NK-92 treated with Interleukin-12 subunit alpha and Interleukin-12 subunit beta, amount 100 ng/mL, for 24 hours (cell line): ENCODE results near the gene DHRS1.
"Not testable (repeated sequence)": the region's sequence is repeated elsewhere in the genome, so short reads cannot be mapped to it uniquely, and the experiment has no call there.

Experiments used
- DNase-seq: peaks from one replicate; lab custom pipeline; 2025; lab: John Stamatoyannopoulos, UW

The DHRS1 gene

GRCh38 chr14:24327914-24328313 is 28.3 kb upstream of the DHRS1 start:
- DNase-seq: not testable (repeated sequence)

GRCh38 chr14:24327303-24327702 is 27.7 kb upstream of the DHRS1 start:
- no peak for DNase-seq

- no peak for DNase-seq
These were observed 26.4 kb upstream of the DHRS1 start for GRCh38 chr14:24325963-24326362.

- DNase-seq: no peak
These were observed 25.5 kb upstream of the DHRS1 start for GRCh38 chr14:24325041-24325530.

GRCh38 chr14:24324024-24324423 is 24.4 kb upstream of the DHRS1 start:
- DNase-seq: no peak

- DNase-seq: no peak
These were observed 23.8 kb upstream of the DHRS1 start for GRCh38 chr14:24323341-24323740.

GRCh38 chr14:24322672-24323071 is 23.1 kb upstream of the DHRS1 start:
- no peak for DNase-seq

- no peak for DNase-seq
These were observed 21.8 kb upstream of the DHRS1 start for GRCh38 chr14:24321212-24321975.

GRCh38 chr14:24317141-24317928 is 17.8 kb upstream of the DHRS1 start:
- no peak for DNase-seq

- DNase-seq: no peak
These were observed 17.0 kb upstream of the DHRS1 start for GRCh38 chr14:24316597-24316950.

- no peak for DNase-seq
These were observed 16.4 kb upstream of the DHRS1 start for GRCh38 chr14:24315807-24316596.

- no peak for DNase-seq
These were observed 15.7 kb upstream of the DHRS1 start for GRCh38 chr14:24315243-24315806.

GRCh38 chr14:24314377-24315193 is 15.0 kb upstream of the DHRS1 start:
- DNase-seq: no peak

GRCh38 chr14:24313913-24314312 is 14.3 kb upstream of the DHRS1 start:
- no peak for DNase-seq

GRCh38 chr14:24312736-24313507 is 13.3 kb upstream of the DHRS1 start:
- DNase-seq: no peak

- DNase-seq: no peak
These were observed 12.4 kb upstream of the DHRS1 start for GRCh38 chr14:24311837-24312615.

GRCh38 chr14:24310646-24311604 is 11.3 kb upstream of the DHRS1 start, which contains the start of gene LTB4R:
Gene LTB4R, plus strand, starts transcription at chr14:24311502. Its CDS starts 4,150 bp downstream, at chr14:24315652.
- no peak for DNase-seq

- DNase-seq: no peak
These were observed 10.7 kb upstream of the DHRS1 start for GRCh38 chr14:24310265-24310645.
